Right lobe of liver (tissue), 6 donors: ENCODE measurements around the gene GADL1. TPM values are rescaled to one million over a fixed set of nuclear protein-coding genes. Genes with fewer than 3 reads are reported as not detected.

Source experiments
- ATAC-seq, 4 donors: fragments of 200-7000 bp; cut with Tn5 transposase; one replicate each; pipeline ENCODE4 v1.9.1; 2020; ENCODE audit warnings: mild to moderate bottlenecking in 4 of 4, moderate library complexity in 4 of 4
- DNase-seq, 3 donors: peaks; one replicate each; pipeline ENCODE4 v3.0.0-alpha.2; 2020
- H3K27ac ChIP-seq, 3 donors: fragments of 200-600 bp; one replicate each; pipeline ENCODE4 v1.8.0; 2022
- H3K27me3 ChIP-seq, 2 donors: fragments of 200-600 bp; one replicate each; pipeline ENCODE4 v1.8.0; 2022
- H3K36me3 ChIP-seq, 4 donors: fragments of 200-600 bp; sonication (generic) in 1 of 4; one replicate each; pipeline versions ENCODE4 v1.5.1 to v1.8.0; 2017 to 2022; ENCODE audit warnings: control low read depth in 1 of 4
- H3K4me1 ChIP-seq, 4 donors: fragments of 200-600 bp; sonication (generic) in 1 of 4; one replicate each; pipeline versions ENCODE4 v1.5.1 to v1.8.0; 2017 to 2022; ENCODE audit warnings: control low read depth in 1 of 4
- H3K4me3 ChIP-seq, 3 donors: fragments of 200-600 bp; one replicate each; pipeline ENCODE4 v1.8.0; 2022
- H3K9me3 ChIP-seq, 4 donors: fragments of 200-600 bp; sonication (generic) in 1 of 4; one replicate each; pipeline versions ENCODE4 v1.5.1 to v1.8.0; 2017 to 2022; ENCODE audit warnings: control low read depth in 1 of 4
- CTCF ChIP-seq, 4 donors: fragments of 200-600 bp in 3 of 4; fragments of 450-650 bp in 1 of 4; IDR thresholded peaks; one replicate each; pipeline versions ENCODE4 v1.5.1 to v1.8.0; 2016 to 2022; ENCODE audit warnings: antibody characterized with exemption in 4 of 4, mild to moderate bottlenecking in 2 of 4
- POLR2A ChIP-seq: fragments of 450-650 bp; IDR thresholded peaks from one replicate; pipeline ENCODE4 v1.6.1; 2017; ENCODE audit warnings: antibody characterized with exemption, mild to moderate bottlenecking
- WGBS: methylation state at CpG from one replicate; pipeline ENCODE4 v1.1.6; 2018; ENCODE audit warnings: low coverage, low lambda C conversion rate; ENCODE audit not compliant: insufficient coverage; ENCODE audit errors: missing lambda C conversion rate; 5-methylcytosine and 5-hydroxymethylcytosine counted together
- intact Hi-C, 2 donors: fragments of 100-400 bp; cut with DNase I; formaldehyde crosslinking; loops; one replicate each; pipeline versions ENCODE4 v1.11.2 to v1.14.1; 2022
- total RNA-seq, 6 experiments: library from RNA; depleted of rRNA in 2 of 6; stranded (reverse); fragments of >200 nt in 2 of 6; fragmentation: NEBNext Ultra II Directional in 3 of 6; extraction: Animal tissue kit (Norgen Biotek cat#: 25700) in 3 of 6; gene quantifications; one replicate each; pipeline versions ENCODE4 v1.1.0 to v1.2.4, GENCODE V29; 2016 to 2023
- donor health status: DM: no; HTN: yes; CAD: no.
- donor health status: DM: no; HTN: no; CAD: no.
- donor health status: DM: no; HTN: no; CAD: no.
- donor health status: DM: no; HTN: yes; CAD: no.
- donor health status: DM: no; HTN: yes; CAD: no.

Gene GADL1
- total RNA-seq, 6 experiments from 2014 or later: not detected

GRCh38 chr3:30848087-30848779, 46.2 kb downstream of the GADL1 start:
- Histone ChIP-seq H3K36me3 (no peaks in the 10 kb centered on the region), H3K4me1 (no peaks in the 10 kb centered on the region), H3K4me3 (no peak overlapping the region), H3K27me3 (no peaks in the 10 kb centered on the region), H3K27ac (no peak overlapping the region), H3K9me3 (no peaks in the 10 kb centered on the region)
- intact Hi-C loops: no loop called here
- 54% methylated on average over 3 of the region's 3 CpGs for WGBS
- TF ChIP-seq CTCF (IDR thresholded peaks at IDR 0.05): no peak
- TF ChIP-seq POLR2A: no peak
- ATAC-seq (no peak), DNase-seq (no peak)

DNA sequence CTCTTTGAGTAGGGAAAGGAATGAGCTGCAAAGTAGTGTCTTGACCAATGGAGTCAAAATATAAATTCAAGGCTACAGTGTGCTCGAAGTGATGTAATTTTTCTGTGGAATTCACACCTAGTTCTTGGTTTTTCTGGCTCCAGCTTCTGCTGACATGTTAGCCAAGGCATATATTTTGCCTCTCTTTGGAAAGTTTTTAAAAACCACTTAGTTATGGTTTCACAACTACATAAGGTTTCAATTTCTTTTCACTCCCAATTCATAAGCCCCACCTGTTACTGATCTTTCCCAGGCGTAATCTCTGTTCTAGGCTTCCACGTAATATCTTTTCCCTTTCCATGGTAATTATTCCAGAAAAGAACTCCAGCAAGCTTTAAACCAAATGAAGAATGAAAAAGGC, 46.9 kb downstream of the GADL1 start:
- ATAC-seq: no peak
- no peaks in the 10 kb centered on the region for H3K9me3 ChIP-seq
- TF ChIP-seq CTCF (IDR thresholded peaks at IDR 0.05) (no peak), POLR2A (no peak)
- intact Hi-C loops: no loop called here
- H3K27ac ChIP-seq: no peak overlapping the region
- WGBS: 71% methylated on average over 3 of the region's 3 CpGs
- no peaks in the 10 kb centered on the region for H3K27me3 ChIP-seq
- DNase-seq: no peak
- H3K4me3 ChIP-seq: no peak overlapping the region
- H3K36me3 ChIP-seq: no peaks in the 10 kb centered on the region
- H3K4me1 ChIP-seq: no peaks in the 10 kb centered on the region

GRCh38 chr3:30845606-30846005, 48.9 kb downstream of the GADL1 start:
- Histone ChIP-seq H3K9me3 (no peaks in the 10 kb centered on the region), H3K4me1 (no peaks in the 10 kb centered on the region), H3K36me3 (no peaks in the 10 kb centered on the region), H3K27me3 (no peaks in the 10 kb centered on the region), H3K27ac (no peak overlapping the region), H3K4me3 (no peak overlapping the region)
- WGBS: 83% methylated on average over 2 of the region's 2 CpGs
- intact Hi-C loops: no loop called here
- TF ChIP-seq POLR2A (no peak), CTCF (IDR thresholded peaks at IDR 0.05) (no peak)
- no peak for ATAC-seq
- no peak for DNase-seq

DNA sequence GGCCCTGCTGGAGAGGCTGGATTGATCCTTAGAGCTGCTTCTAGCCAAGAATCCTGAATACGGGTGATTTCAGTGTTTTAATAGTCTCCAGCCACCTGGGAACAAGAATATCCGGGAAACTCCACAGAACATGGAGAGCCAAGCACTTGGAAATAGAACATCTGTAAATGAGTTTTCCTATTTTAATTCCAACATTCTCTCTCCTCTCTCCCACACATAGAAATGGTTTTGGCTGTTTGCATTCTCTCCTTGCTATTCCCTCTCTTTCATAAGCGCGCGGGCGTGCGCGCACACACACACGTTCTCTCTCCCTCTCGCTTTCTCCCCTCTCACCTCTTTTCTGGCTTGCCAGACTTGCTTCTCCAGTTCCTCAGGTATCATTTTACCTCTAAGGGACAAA, 50.6 kb downstream of the GADL1 start:
- WGBS: 92% methylated on average over 8 of the region's 10 CpGs
- no peaks in the 10 kb centered on the region for H3K4me1 ChIP-seq
- H3K4me3 ChIP-seq: no peak overlapping the region
- H3K27me3 ChIP-seq: no peaks in the 10 kb centered on the region
- ATAC-seq: no peak
- no peaks in the 10 kb centered on the region for H3K9me3 ChIP-seq
- intact Hi-C loops: no loop called here
- TF ChIP-seq POLR2A: no peak
- no peak for TF ChIP-seq CTCF (IDR thresholded peaks at IDR 0.05)
- H3K27ac ChIP-seq: no peak overlapping the region
- DNase-seq: no peak
- H3K36me3 ChIP-seq: no peaks in the 10 kb centered on the region
